Measurements from ENCODE around the gene MAP2K1.

The MAP2K1 gene

GRCh38 chr15:66413579-66413978 is 26.9 kb downstream of the MAP2K1 start:
- no peaks in the 10 kb centered on the region for H3K27me3 ChIP-seq (ENCODE audit: control insufficient read depth, low read length)
- TF ChIP-seq, protein P1, sequence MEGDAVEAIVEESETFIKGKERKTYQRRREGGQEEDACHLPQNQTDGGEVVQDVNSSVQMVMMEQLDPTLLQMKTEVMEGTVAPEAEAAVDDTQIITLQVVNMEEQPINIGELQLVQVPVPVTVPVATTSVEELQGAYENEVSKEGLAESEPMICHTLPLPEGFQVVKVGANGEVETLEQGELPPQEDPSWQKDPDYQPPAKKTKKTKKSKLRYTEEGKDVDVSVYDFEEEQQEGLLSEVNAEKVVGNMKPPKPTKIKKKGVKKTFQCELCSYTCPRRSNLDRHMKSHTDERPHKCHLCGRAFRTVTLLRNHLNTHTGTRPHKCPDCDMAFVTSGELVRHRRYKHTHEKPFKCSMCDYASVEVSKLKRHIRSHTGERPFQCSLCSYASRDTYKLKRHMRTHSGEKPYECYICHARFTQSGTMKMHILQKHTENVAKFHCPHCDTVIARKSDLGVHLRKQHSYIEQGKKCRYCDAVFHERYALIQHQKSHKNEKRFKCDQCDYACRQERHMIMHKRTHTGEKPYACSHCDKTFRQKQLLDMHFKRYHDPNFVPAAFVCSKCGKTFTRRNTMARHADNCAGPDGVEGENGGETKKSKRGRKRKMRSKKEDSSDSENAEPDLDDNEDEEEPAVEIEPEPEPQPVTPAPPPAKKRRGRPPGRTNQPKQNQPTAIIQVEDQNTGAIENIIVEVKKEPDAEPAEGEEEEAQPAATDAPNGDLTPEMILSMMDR (IDR thresholded peaks at IDR 0.05; ENCODE audit: low read depth, low read length, poor library complexity, severe bottlenecking): no peak
- no peak for TF ChIP-seq EZH2phosphoT487 (IDR thresholded peaks at IDR 0.05; ENCODE audit: borderline replicate concordance, low read length)
- peaks cover 66% of the 10 kb centered on the region for H3K4me1 ChIP-seq (ENCODE audit: control insufficient read depth, low read length)
- peaks cover 43% of the 10 kb centered on the region for H4K20me1 ChIP-seq (ENCODE audit: control insufficient read depth, insufficient read depth, low read depth, low read length)
- no peaks in the 10 kb centered on the region for H3K9me3 ChIP-seq (ENCODE audit: control insufficient read depth, insufficient read depth, low read length)
- H3K27ac ChIP-seq (ENCODE audit: low read depth, low read length): no peak overlapping the region
- H3K4me3 ChIP-seq (ENCODE audit: low read length): no peak overlapping the region
- no peaks in the 10 kb centered on the region for H3K9me2 ChIP-seq (replicated peaks; ENCODE audit: control insufficient read depth, low read length)
- H3F3A ChIP-seq (ENCODE audit: control insufficient read depth, insufficient read depth): peaks cover 3% of the 10 kb centered on the region
- H3K36me3 ChIP-seq (ENCODE audit: control insufficient read depth, low read length): peaks cover 49% of the 10 kb centered on the region
- peaks cover 99% of the 10 kb centered on the region for H3K79me2 ChIP-seq (ENCODE audit: control insufficient read depth, low read length)
- no peak overlapping the region for H3K4me2 ChIP-seq (ENCODE audit: low read length)

DNA sequence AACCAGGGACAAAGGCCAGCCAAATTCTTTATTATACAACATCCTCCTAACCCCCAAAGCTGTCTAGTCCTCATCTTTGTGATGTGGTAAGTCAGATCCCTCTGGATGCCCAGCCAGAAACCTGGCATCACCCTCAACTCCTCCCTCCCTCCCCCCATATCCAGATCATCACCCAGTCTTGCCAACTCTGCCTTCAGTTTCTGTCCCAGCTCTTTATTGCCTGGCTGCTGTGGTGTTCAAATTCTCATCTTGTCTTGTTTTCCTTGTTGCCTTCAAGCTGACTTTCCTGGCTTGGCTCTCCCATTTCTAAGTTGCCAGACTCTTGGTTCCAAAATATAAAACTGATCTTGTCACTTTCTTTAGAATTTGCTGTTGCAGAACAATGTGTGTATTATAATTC is 28.6 kb downstream of the MAP2K1 start:
- Histone ChIP-seq H4K20me1 (ENCODE audit: control insufficient read depth, insufficient read depth, low read depth, low read length) (peaks cover 29% of the 10 kb centered on the region), H3F3A (ENCODE audit: control insufficient read depth, insufficient read depth) (peaks cover 3% of the 10 kb centered on the region), H3K79me2 (ENCODE audit: control insufficient read depth, low read length) (peaks cover 99% of the 10 kb centered on the region), H3K4me2 (ENCODE audit: low read length) (no peak overlapping the region), H3K36me3 (ENCODE audit: control insufficient read depth, low read length) (peaks cover 35% of the 10 kb centered on the region), H3K9me2 (replicated peaks; ENCODE audit: control insufficient read depth, low read length) (no peaks in the 10 kb centered on the region), H3K4me1 (ENCODE audit: control insufficient read depth, low read length) (peaks cover 54% of the 10 kb centered on the region), H3K4me3 (ENCODE audit: low read length) (no peak overlapping the region), H3K27me3 (ENCODE audit: control insufficient read depth, low read length) (no peaks in the 10 kb centered on the region), H3K9me3 (ENCODE audit: control insufficient read depth, insufficient read depth, low read length) (no peaks in the 10 kb centered on the region), H3K27ac (ENCODE audit: low read depth, low read length) (no peak overlapping the region)
- no peak for TF ChIP-seq EZH2phosphoT487 (IDR thresholded peaks at IDR 0.05; ENCODE audit: borderline replicate concordance, low read length)
- TF ChIP-seq, protein P1 (IDR thresholded peaks at IDR 0.05; ENCODE audit: low read depth, low read length, poor library complexity, severe bottlenecking): no peak

- Histone ChIP-seq H4K20me1 (ENCODE audit: control insufficient read depth, insufficient read depth, low read depth, low read length) (peaks cover 17% of the 10 kb centered on the region; the same call in 1 of the 2 replicates), H3K4me3 (ENCODE audit: low read length) (peak overlapping the region; percentile 20; the same call in 1 of the 2 replicates), H3F3A (ENCODE audit: control insufficient read depth, insufficient read depth) (no peaks in the 10 kb centered on the region; the same call in 1 of the 2 replicates), H3K36me3 (ENCODE audit: control insufficient read depth, low read length) (peaks cover 17% of the 10 kb centered on the region), H3K27me3 (ENCODE audit: control insufficient read depth, low read length) (no peaks in the 10 kb centered on the region), H3K4me1 (ENCODE audit: control insufficient read depth, low read length) (peaks cover 43% of the 10 kb centered on the region), H3K79me2 (ENCODE audit: control insufficient read depth, low read length) (peaks cover 95% of the 10 kb centered on the region), H3K9me3 (ENCODE audit: control insufficient read depth, insufficient read depth, low read length) (no peaks in the 10 kb centered on the region), H3K27ac (ENCODE audit: low read depth, low read length) (no peak overlapping the region), H3K9me2 (replicated peaks; ENCODE audit: control insufficient read depth, low read length) (no peaks in the 10 kb centered on the region), H3K4me2 (ENCODE audit: low read length) (peak overlapping the region; percentile 45)
- TF ChIP-seq, protein P1 (IDR thresholded peaks at IDR 0.05; ENCODE audit: low read depth, low read length, poor library complexity, severe bottlenecking): no peak
- no peak for TF ChIP-seq EZH2phosphoT487 (IDR thresholded peaks at IDR 0.05; ENCODE audit: borderline replicate concordance, low read length)
Observed at GRCh38 chr15:66417736-66418135, 31.0 kb downstream of the MAP2K1 start.
